ENCODE measurements around the gene ULK4.

DNA sequence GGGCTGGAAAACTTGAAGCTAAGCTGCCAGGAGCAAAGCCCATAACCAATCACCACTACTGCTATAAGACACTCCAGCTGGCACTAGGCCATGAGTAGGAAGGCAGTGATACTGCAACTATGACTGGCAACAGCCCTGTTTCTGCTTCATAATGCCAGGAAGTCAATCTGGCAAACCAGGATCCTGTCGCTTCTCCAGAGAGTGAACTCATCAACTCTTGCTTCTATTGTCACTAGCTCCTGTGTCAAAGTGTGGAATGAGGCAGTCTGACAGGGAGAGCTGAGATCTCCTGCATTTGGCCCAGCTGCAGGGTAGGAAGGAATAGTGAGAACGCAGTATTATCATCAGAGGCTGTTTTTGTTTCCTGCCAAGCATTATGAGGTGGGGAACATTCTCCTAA is 657.3 kb downstream of the ULK4 start:
- TF ChIP-seq FOXK2 (IDR thresholded peaks at IDR 0.05) = no peak
- TF ChIP-seq TARDBP (IDR thresholded peaks at IDR 0.05) = no peak
- no peak for TF ChIP-seq SP1 (IDR thresholded peaks at IDR 0.05)
- TF ChIP-seq HDGF (IDR thresholded peaks at IDR 0.05; ENCODE audit: borderline replicate concordance) = no peak
- no peak for TF ChIP-seq FOXM1 (IDR thresholded peaks at IDR 0.05; ENCODE audit: borderline replicate concordance)
- TF ChIP-seq BHLHE40 (IDR thresholded peaks at IDR 0.05; ENCODE audit: borderline replicate concordance) = no peak
- no peak for TF ChIP-seq PKNOX1 (IDR thresholded peaks at IDR 0.05)
- TF ChIP-seq SUZ12 (IDR thresholded peaks at IDR 0.05) = no peak
- TF ChIP-seq FOXA1 (IDR thresholded peaks at IDR 0.05) = no peak
- no peak for TF ChIP-seq CTBP1 (IDR thresholded peaks at IDR 0.05; ENCODE audit: borderline replicate concordance)
- no peak for TF ChIP-seq LEF1 (IDR thresholded peaks at IDR 0.05; ENCODE audit: borderline replicate concordance)
- no peak for TF ChIP-seq ARNT (IDR thresholded peaks at IDR 0.05)
- TF ChIP-seq NFRKB (IDR thresholded peaks at IDR 0.05) = no peak
- no peak for TF ChIP-seq L3MBTL2 (conservative IDR thresholded peaks at IDR 0.05)
